Measurements from ENCODE around the gene SPRY4. TPM values are rescaled to one million over a fixed set of nuclear protein-coding genes. Genes with fewer than 3 reads are reported as not detected.

Gene SPRY4
- total RNA-seq, 1 donor from 2014 or later, result 23.4 TPM

GRCh38 chr5:142287973-142288313 lies 36.9 kb downstream of the SPRY4 start:
- DNase-seq (ENCODE audit: low read depth), result no peak
- no peaks in the 10 kb centered on the region for H3K27me3 ChIP-seq (ENCODE audit: insufficient read depth, low read length)
- peaks cover 10% of the 10 kb centered on the region for H3K4me1 ChIP-seq (ENCODE audit: insufficient read depth, low read length)
- FAIRE-seq, result no peak
- no peaks in the 10 kb centered on the region for H4K20me1 ChIP-seq (ENCODE audit: insufficient read depth, low read length)
- Mint-ChIP-seq H3K4me3 (ENCODE audit: unreplicated experiment) (no peak overlapping the region), H3K27me3 (ENCODE audit: low read depth, unreplicated experiment) (no peaks in the 10 kb centered on the region), H3K4me1 (ENCODE audit: low read depth, unreplicated experiment) (peaks cover 6% of the 10 kb centered on the region), H3K36me3 (ENCODE audit: low read depth, unreplicated experiment) (peaks cover 2% of the 10 kb centered on the region), H3K27ac (ENCODE audit: unreplicated experiment) (no peak overlapping the region), H3K9me3 (ENCODE audit: unreplicated experiment) (no peaks in the 10 kb centered on the region)
- H3K9ac ChIP-seq (ENCODE audit: low read length), result no peak overlapping the region
- H3K27ac ChIP-seq (ENCODE audit: low read depth, low read length), result no peak overlapping the region
- H2AFZ ChIP-seq (ENCODE audit: low read depth, low read length), result no peak overlapping the region
- TF ChIP-seq CTCF (IDR thresholded peaks at IDR 0.05; ENCODE audit: insufficient read depth, low read depth, low read length) (no peak), EZH2 (IDR thresholded peaks at IDR 0.05; ENCODE audit: insufficient read depth, low read length) (no peak)
- H3K4me3 ChIP-seq (ENCODE audit: insufficient read depth, low read depth, low read length), result no peak overlapping the region
- H3K79me2 ChIP-seq (ENCODE audit: insufficient read depth, low read length), result no peaks in the 10 kb centered on the region
- no peaks in the 10 kb centered on the region for H3K36me3 ChIP-seq (ENCODE audit: insufficient read depth, low read length)
- no peak overlapping the region for H3K4me2 ChIP-seq (ENCODE audit: low read length)
- no peaks in the 10 kb centered on the region for H3K9me3 ChIP-seq (ENCODE audit: insufficient read depth, low read depth, low read length)

- TF ChIP-seq EZH2 (IDR thresholded peaks at IDR 0.05; ENCODE audit: insufficient read depth, low read length), result no peak
- TF ChIP-seq CTCF (IDR thresholded peaks at IDR 0.05; ENCODE audit: insufficient read depth, low read depth, low read length), result no peak
- Histone ChIP-seq H3K27ac (ENCODE audit: low read depth, low read length) (no peak overlapping the region), H2AFZ (ENCODE audit: low read depth, low read length) (peak overlapping the region; percentile 32), H3K4me1 (ENCODE audit: insufficient read depth, low read length) (peaks cover 10% of the 10 kb centered on the region), H3K4me3 (ENCODE audit: insufficient read depth, low read depth, low read length) (no peak overlapping the region), H3K36me3 (ENCODE audit: insufficient read depth, low read length) (no peaks in the 10 kb centered on the region), H3K4me2 (ENCODE audit: low read length) (no peak overlapping the region), H3K79me2 (ENCODE audit: insufficient read depth, low read length) (no peaks in the 10 kb centered on the region), H3K9ac (ENCODE audit: low read length) (no peak overlapping the region), H4K20me1 (ENCODE audit: insufficient read depth, low read length) (no peaks in the 10 kb centered on the region), H3K27me3 (ENCODE audit: insufficient read depth, low read length) (no peaks in the 10 kb centered on the region), H3K9me3 (ENCODE audit: insufficient read depth, low read depth, low read length) (no peaks in the 10 kb centered on the region)
- no peak overlapping the region for H3K4me3 Mint-ChIP-seq (ENCODE audit: unreplicated experiment)
- peaks cover 6% of the 10 kb centered on the region for H3K4me1 Mint-ChIP-seq (ENCODE audit: low read depth, unreplicated experiment)
- H3K27me3 Mint-ChIP-seq (ENCODE audit: low read depth, unreplicated experiment), result no peaks in the 10 kb centered on the region
- no peak for FAIRE-seq
- H3K36me3 Mint-ChIP-seq (ENCODE audit: low read depth, unreplicated experiment), result peaks cover 2% of the 10 kb centered on the region
- H3K9me3 Mint-ChIP-seq (ENCODE audit: unreplicated experiment), result no peaks in the 10 kb centered on the region
- no peak for DNase-seq (ENCODE audit: low read depth)
- no peak overlapping the region for H3K27ac Mint-ChIP-seq (ENCODE audit: unreplicated experiment)
Observed at GRCh38 chr5:142287096-142287972, 37.5 kb downstream of the SPRY4 start.

GRCh38 chr5:142286111-142286510 lies 38.7 kb downstream of the SPRY4 start:
- H3K4me1 Mint-ChIP-seq (ENCODE audit: low read depth, unreplicated experiment), result peaks cover 6% of the 10 kb centered on the region

More at GRCh38 chr5:142286111-142286510, 38.7 kb downstream of the SPRY4 start:
- Mint-ChIP-seq H3K9me3 (ENCODE audit: unreplicated experiment) (no peaks in the 10 kb centered on the region), H3K27me3 (ENCODE audit: low read depth, unreplicated experiment) (no peaks in the 10 kb centered on the region), H3K27ac (ENCODE audit: unreplicated experiment) (no peak overlapping the region), H3K36me3 (ENCODE audit: low read depth, unreplicated experiment) (peaks cover 2% of the 10 kb centered on the region), H3K4me3 (ENCODE audit: unreplicated experiment) (no peak overlapping the region)
- H3K4me3 ChIP-seq (ENCODE audit: insufficient read depth, low read depth, low read length), result no peak overlapping the region
- H3K9ac ChIP-seq (ENCODE audit: low read length), result no peak overlapping the region
- no peak for FAIRE-seq
- H3K27me3 ChIP-seq (ENCODE audit: insufficient read depth, low read length), result no peaks in the 10 kb centered on the region
- H4K20me1 ChIP-seq (ENCODE audit: insufficient read depth, low read length), result no peaks in the 10 kb centered on the region
- H3K4me1 ChIP-seq (ENCODE audit: insufficient read depth, low read length), result peaks cover 10% of the 10 kb centered on the region
- H3K36me3 ChIP-seq (ENCODE audit: insufficient read depth, low read length), result no peaks in the 10 kb centered on the region
- no peaks in the 10 kb centered on the region for H3K9me3 ChIP-seq (ENCODE audit: insufficient read depth, low read depth, low read length)
- H3K79me2 ChIP-seq (ENCODE audit: insufficient read depth, low read length), result no peaks in the 10 kb centered on the region
- no peak overlapping the region for H3K27ac ChIP-seq (ENCODE audit: low read depth, low read length)
- H3K4me2 ChIP-seq (ENCODE audit: low read length), result no peak overlapping the region
- DNase-seq (ENCODE audit: low read depth), result no peak
- H2AFZ ChIP-seq (ENCODE audit: low read depth, low read length), result no peak overlapping the region
- TF ChIP-seq CTCF (IDR thresholded peaks at IDR 0.05; ENCODE audit: insufficient read depth, low read depth, low read length) (no peak), EZH2 (IDR thresholded peaks at IDR 0.05; ENCODE audit: insufficient read depth, low read length) (no peak)

Measured in astrocyte (in vitro differentiated cells and primary cell).